ENCODE measurements around the gene MRPL42. TPM values are rescaled to one million over a fixed set of nuclear protein-coding genes. Genes with fewer than 3 reads are reported as not detected.

MRPL42 gene
- polyA plus RNA-seq, 1 donor (not counting 4 experiments of a cell fraction or from before 2014, with no cell fraction given) = 110 TPM

- no peak overlapping the region for H3K4me2 ChIP-seq (ENCODE audit: control insufficient read depth, extremely low read depth, insufficient read depth, low read depth, low read length)
- H3K9me1 ChIP-seq (ENCODE audit: control insufficient read depth, extremely low read depth, insufficient read depth, low read length) = no peaks in the 10 kb centered on the region
- FAIRE-seq = no peak
- TF ChIP-seq CTCF (optimal IDR thresholded peaks at IDR 0.05 in 1 of 3, IDR thresholded peaks at IDR 0.05 in 1 of 3, conservative IDR thresholded peaks at IDR 0.05 in 1 of 3; ENCODE audit: extremely low read depth in 1 of 3, insufficient read depth in 2 of 3, low read length in 3 of 3) = no peak
- TF ChIP-seq EZH2 (IDR thresholded peaks at IDR 0.05; ENCODE audit: low read length) = no peak
- H3K4me3 ChIP-seq (ENCODE audit: control insufficient read depth in 2 of 3, extremely low read depth in 1 of 3, insufficient read depth in 2 of 3, low read depth in 1 of 3, low read length in 3 of 3) = no peak overlapping the region
- no peak overlapping the region for H3K27ac ChIP-seq (ENCODE audit: control insufficient read depth, insufficient read depth, low read length)
- no peak for DNase-seq (ENCODE audit: low read depth, low spot score)
- no peaks in the 10 kb centered on the region for H3K4me1 ChIP-seq (ENCODE audit: control insufficient read depth, extremely low read depth, insufficient read depth, low read length)
- no peak overlapping the region for H2AFZ ChIP-seq (ENCODE audit: control insufficient read depth, low read length)
- no peaks in the 10 kb centered on the region for H4K20me1 ChIP-seq (ENCODE audit: control insufficient read depth, extremely low read depth, insufficient read depth, low read length)
- H3K27me3 ChIP-seq (ENCODE audit: control insufficient read depth, extremely low read depth, insufficient read depth, low read length) = no peaks in the 10 kb centered on the region
- H3K9me3 ChIP-seq (ENCODE audit: control insufficient read depth, low read depth, low read length) = no peaks in the 10 kb centered on the region
- H3K36me3 ChIP-seq (ENCODE audit: control insufficient read depth in 2 of 2, extremely low read depth in 1 of 2, insufficient read depth in 2 of 2, low read length in 2 of 2) = no peaks in the 10 kb centered on the region
- no peak overlapping the region for H3K9ac ChIP-seq (ENCODE audit: control insufficient read depth, extremely low read depth, insufficient read depth, low read length)
- dilution Hi-C loops (cut with MboI; ENCODE audit: extremely low pct_ligation_motif_present, low sequenced_read_pairs) = no loop called here
- no peaks in the 10 kb centered on the region for H3K79me2 ChIP-seq (ENCODE audit: control insufficient read depth, insufficient read depth, low read length)
Measured at GRCh38 chr12:93549174-93549573, 81.9 kb downstream of the MRPL42 start.

- FAIRE-seq = no peak
- DNase-seq (ENCODE audit: low read depth, low spot score) = no peak
- Histone ChIP-seq H3K9me1 (ENCODE audit: control insufficient read depth, extremely low read depth, insufficient read depth, low read length) (no peaks in the 10 kb centered on the region), H3K36me3 (ENCODE audit: control insufficient read depth in 2 of 2, extremely low read depth in 1 of 2, insufficient read depth in 2 of 2, low read length in 2 of 2) (no peaks in the 10 kb centered on the region), H3K27me3 (ENCODE audit: control insufficient read depth, extremely low read depth, insufficient read depth, low read length) (no peaks in the 10 kb centered on the region), H3K79me2 (ENCODE audit: control insufficient read depth, insufficient read depth, low read length) (no peaks in the 10 kb centered on the region), H3K9ac (ENCODE audit: control insufficient read depth, extremely low read depth, insufficient read depth, low read length) (no peak overlapping the region), H3K4me1 (ENCODE audit: control insufficient read depth, extremely low read depth, insufficient read depth, low read length) (no peaks in the 10 kb centered on the region), H2AFZ (ENCODE audit: control insufficient read depth, low read length) (no peak overlapping the region), H3K27ac (ENCODE audit: control insufficient read depth, insufficient read depth, low read length) (no peak overlapping the region), H4K20me1 (ENCODE audit: control insufficient read depth, extremely low read depth, insufficient read depth, low read length) (no peaks in the 10 kb centered on the region), H3K4me3 (ENCODE audit: control insufficient read depth in 2 of 3, extremely low read depth in 1 of 3, insufficient read depth in 2 of 3, low read depth in 1 of 3, low read length in 3 of 3) (no peak overlapping the region), H3K4me2 (ENCODE audit: control insufficient read depth, extremely low read depth, insufficient read depth, low read depth, low read length) (no peak overlapping the region), H3K9me3 (ENCODE audit: control insufficient read depth, low read depth, low read length) (no peaks in the 10 kb centered on the region)
- no peak for TF ChIP-seq EZH2 (IDR thresholded peaks at IDR 0.05; ENCODE audit: low read length)
- dilution Hi-C loops (cut with MboI; ENCODE audit: extremely low pct_ligation_motif_present, low sequenced_read_pairs) = no loop called here
Measured at GRCh38 chr12:93550748-93551611, 83.7 kb downstream of the MRPL42 start.

Measured in keratinocyte (primary cell).